ENCODE results near the gene VOPP1.

VOPP1 gene

GRCh38 chr7:55470261-55470660 lies 102.0 kb downstream of the VOPP1 start:
- no peak for TF ChIP-seq CTCF (IDR thresholded peaks at IDR 0.05; ENCODE audit: insufficient read depth, low read depth, low read length, missing control alignments)
- no peak for DNase-seq (ENCODE audit: low read depth)
- no peak overlapping the region for H3K4me3 ChIP-seq (ENCODE audit: low read depth, low read length)

DNA sequence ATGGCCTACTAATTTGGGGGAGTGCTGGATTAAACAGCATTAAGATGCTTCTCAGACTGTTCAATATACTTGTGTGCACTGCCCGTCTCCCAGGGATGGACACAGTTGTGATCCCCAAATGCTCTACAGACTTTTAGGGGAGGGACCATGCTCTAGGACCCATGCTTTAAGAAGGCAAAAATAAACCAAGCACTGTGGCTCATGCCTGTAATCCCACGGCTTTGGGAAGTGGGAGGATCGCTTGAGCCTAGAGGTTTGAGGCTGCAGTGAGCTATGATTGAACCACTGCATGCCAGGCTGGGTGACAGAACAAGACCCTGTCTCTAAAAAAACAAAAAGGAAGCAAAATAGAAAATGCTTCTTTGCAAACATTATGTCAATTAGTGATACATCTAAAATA lies 102.6 kb downstream of the VOPP1 start:
- no peak overlapping the region for H3K4me3 ChIP-seq (ENCODE audit: low read depth, low read length)
- no peak for DNase-seq (ENCODE audit: low read depth)
- no peak for TF ChIP-seq CTCF (IDR thresholded peaks at IDR 0.05; ENCODE audit: insufficient read depth, low read depth, low read length, missing control alignments)

- no peak overlapping the region for H3K4me3 ChIP-seq (ENCODE audit: low read depth, low read length)
- TF ChIP-seq CTCF (IDR thresholded peaks at IDR 0.05; ENCODE audit: insufficient read depth, low read depth, low read length, missing control alignments) = no peak
- DNase-seq (ENCODE audit: low read depth) = no peak
Measured at GRCh38 chr7:55469271-55469681, 103.0 kb downstream of the VOPP1 start.

- no peak for DNase-seq (ENCODE audit: low read depth)
- TF ChIP-seq CTCF (IDR thresholded peaks at IDR 0.05; ENCODE audit: insufficient read depth, low read depth, low read length, missing control alignments) = no peak
- no peak overlapping the region for H3K4me3 ChIP-seq (ENCODE audit: low read depth, low read length)
Measured at GRCh38 chr7:55468495-55468894, 103.8 kb downstream of the VOPP1 start.

- DNase-seq (ENCODE audit: low read depth) = no peak
- TF ChIP-seq CTCF (IDR thresholded peaks at IDR 0.05; ENCODE audit: insufficient read depth, low read depth, low read length, missing control alignments) = no peak
Measured at GRCh38 chr7:55467047-55467593, 105.2 kb downstream of the VOPP1 start.

DNA sequence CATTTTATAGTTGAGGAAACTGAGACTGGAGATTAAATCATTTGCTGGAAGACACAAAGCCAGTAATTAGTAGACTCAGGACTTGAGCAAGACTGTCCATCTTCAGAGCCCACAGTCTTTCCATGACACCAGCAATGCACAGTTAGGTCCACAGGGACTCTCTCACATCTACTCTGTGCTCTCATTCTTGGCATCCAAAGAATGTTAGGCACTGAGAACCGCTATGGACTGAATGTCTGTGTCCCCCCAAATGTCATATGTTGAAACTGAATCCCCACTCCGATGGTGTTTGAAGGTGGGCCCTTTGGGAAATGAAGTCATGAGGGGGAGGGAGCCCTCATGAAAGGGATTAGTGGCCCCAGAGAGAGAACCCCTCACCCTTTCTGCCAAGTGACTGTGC lies 106.6 kb downstream of the VOPP1 start:
- H3K4me3 ChIP-seq (ENCODE audit: low read depth, low read length) = no peak overlapping the region
- no peak for TF ChIP-seq CTCF (IDR thresholded peaks at IDR 0.05; ENCODE audit: insufficient read depth, low read depth, low read length, missing control alignments)
- DNase-seq (ENCODE audit: low read depth) = no peak

More at GRCh38 chr7:55467047-55467593, 105.2 kb downstream of the VOPP1 start:
- no peak overlapping the region for H3K4me3 ChIP-seq (ENCODE audit: low read depth, low read length)

DNA sequence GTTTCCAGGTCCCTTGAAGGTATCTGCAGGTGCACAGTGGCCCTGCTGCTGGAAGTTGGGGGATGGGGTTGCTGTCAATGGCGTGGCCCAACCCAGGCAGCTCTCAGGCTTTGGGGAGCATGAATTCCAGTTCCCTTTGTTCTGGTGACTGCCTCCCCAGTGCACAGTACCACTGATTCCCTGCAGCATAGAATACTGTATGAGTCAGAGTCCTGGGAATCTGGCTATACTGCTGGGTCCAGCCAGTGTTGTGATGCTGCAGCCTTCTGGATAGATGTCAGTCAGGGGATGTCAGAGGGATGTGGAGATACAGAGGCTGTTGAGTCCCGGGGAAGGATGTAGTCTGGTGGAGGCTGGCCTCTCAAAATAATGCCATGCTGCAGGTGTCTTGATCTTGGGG lies 107.9 kb downstream of the VOPP1 start:
- no peak for TF ChIP-seq CTCF (IDR thresholded peaks at IDR 0.05; ENCODE audit: insufficient read depth, low read depth, low read length, missing control alignments)
- no peak overlapping the region for H3K4me3 ChIP-seq (ENCODE audit: low read depth, low read length)
- no peak for DNase-seq (ENCODE audit: low read depth)
